ENCODE results near the gene ZNF500. TPM values are rescaled to one million over a fixed set of nuclear protein-coding genes. Genes with fewer than 3 reads are reported as not detected.

Gene ZNF500
- total RNA-seq, 4 donors from 2014 or later: 7.9 to 17.6 (median 12.4) TPM

GRCh38 chr16:4724661-4725270, 42.2 kb downstream of the ZNF500 start:
- no peaks in the 10 kb centered on the region for H3K4me1 ChIP-seq
- peaks cover 67% of the 10 kb centered on the region for H3K36me3 ChIP-seq
- no peak for TF ChIP-seq POLR2AphosphoS5 (IDR thresholded peaks at IDR 0.05)
- TF ChIP-seq EP300 (IDR thresholded peaks at IDR 0.05): no peak
- TF ChIP-seq POLR2A (IDR thresholded peaks at IDR 0.05): no peak
- TF ChIP-seq, protein P1, sequence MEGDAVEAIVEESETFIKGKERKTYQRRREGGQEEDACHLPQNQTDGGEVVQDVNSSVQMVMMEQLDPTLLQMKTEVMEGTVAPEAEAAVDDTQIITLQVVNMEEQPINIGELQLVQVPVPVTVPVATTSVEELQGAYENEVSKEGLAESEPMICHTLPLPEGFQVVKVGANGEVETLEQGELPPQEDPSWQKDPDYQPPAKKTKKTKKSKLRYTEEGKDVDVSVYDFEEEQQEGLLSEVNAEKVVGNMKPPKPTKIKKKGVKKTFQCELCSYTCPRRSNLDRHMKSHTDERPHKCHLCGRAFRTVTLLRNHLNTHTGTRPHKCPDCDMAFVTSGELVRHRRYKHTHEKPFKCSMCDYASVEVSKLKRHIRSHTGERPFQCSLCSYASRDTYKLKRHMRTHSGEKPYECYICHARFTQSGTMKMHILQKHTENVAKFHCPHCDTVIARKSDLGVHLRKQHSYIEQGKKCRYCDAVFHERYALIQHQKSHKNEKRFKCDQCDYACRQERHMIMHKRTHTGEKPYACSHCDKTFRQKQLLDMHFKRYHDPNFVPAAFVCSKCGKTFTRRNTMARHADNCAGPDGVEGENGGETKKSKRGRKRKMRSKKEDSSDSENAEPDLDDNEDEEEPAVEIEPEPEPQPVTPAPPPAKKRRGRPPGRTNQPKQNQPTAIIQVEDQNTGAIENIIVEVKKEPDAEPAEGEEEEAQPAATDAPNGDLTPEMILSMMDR (IDR thresholded peaks at IDR 0.05): no peak
- WGBS: 88% methylated on average over 11 of the region's 11 CpGs
- H3K9me3 ChIP-seq: no peaks in the 10 kb centered on the region
- H3K27me3 ChIP-seq: no peaks in the 10 kb centered on the region
- H3K4me3 ChIP-seq: no peak overlapping the region
- H3K27ac ChIP-seq: no peak overlapping the region
- DNase-seq (ENCODE audit: low spot score in 2 of 2): no peak

- Histone ChIP-seq H3K36me3 (peaks cover 51% of the 10 kb centered on the region), H3K4me1 (no peaks in the 10 kb centered on the region), H3K27me3 (no peaks in the 10 kb centered on the region), H3K27ac (no peak overlapping the region), H3K9me3 (no peaks in the 10 kb centered on the region), H3K4me3 (no peak overlapping the region)
- no peak for DNase-seq (ENCODE audit: low spot score in 2 of 2)
- no peak for TF ChIP-seq POLR2A (IDR thresholded peaks at IDR 0.05)
- TF ChIP-seq EP300 (IDR thresholded peaks at IDR 0.05): no peak
- no peak for TF ChIP-seq POLR2AphosphoS5 (IDR thresholded peaks at IDR 0.05)
- TF ChIP-seq, protein P1 (IDR thresholded peaks at IDR 0.05): no peak
- 96% methylated on average over 14 of the region's 14 CpGs for WGBS
Measured at GRCh38 chr16:4723071-4723767, 43.7 kb downstream of the ZNF500 start.

GRCh38 chr16:4718466-4718865, 48.5 kb downstream of the ZNF500 start:
- DNase-seq (ENCODE audit: low spot score in 2 of 2): no peak
- Histone ChIP-seq H3K36me3 (peaks cover 41% of the 10 kb centered on the region), H3K27me3 (no peaks in the 10 kb centered on the region), H3K9me3 (no peaks in the 10 kb centered on the region), H3K4me1 (no peaks in the 10 kb centered on the region), H3K4me3 (no peak overlapping the region), H3K27ac (no peak overlapping the region)
- WGBS: 64% methylated on average over 5 of the region's 5 CpGs
- TF ChIP-seq POLR2AphosphoS5 (IDR thresholded peaks at IDR 0.05): no peak
- TF ChIP-seq, protein P1 (IDR thresholded peaks at IDR 0.05): no peak
- no peak for TF ChIP-seq POLR2A (IDR thresholded peaks at IDR 0.05)
- no peak for TF ChIP-seq EP300 (IDR thresholded peaks at IDR 0.05)

DNA sequence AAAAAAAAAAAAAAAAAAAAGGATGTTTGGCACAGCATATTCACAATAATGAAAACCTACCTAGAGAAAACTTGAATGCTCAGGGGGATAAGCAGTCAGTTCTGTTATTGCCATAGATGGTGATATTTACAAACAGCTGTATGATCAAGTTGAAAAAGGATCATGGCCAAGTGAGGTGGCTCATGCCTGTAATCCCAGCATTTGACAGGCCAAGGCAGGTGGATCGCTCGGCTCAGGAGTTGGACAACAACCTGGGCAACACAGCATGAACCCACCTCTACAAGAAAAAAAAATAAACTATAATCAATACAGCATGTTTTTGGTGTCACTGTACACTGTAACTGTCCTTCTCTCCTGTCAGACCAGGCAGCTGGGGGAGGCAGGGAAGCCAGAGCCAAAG, 52.0 kb downstream of the ZNF500 start:
- TF ChIP-seq, protein P1 (IDR thresholded peaks at IDR 0.05): no peak
- no peak for TF ChIP-seq POLR2A (IDR thresholded peaks at IDR 0.05)
- TF ChIP-seq EP300 (IDR thresholded peaks at IDR 0.05): no peak
- no peak for TF ChIP-seq POLR2AphosphoS5 (IDR thresholded peaks at IDR 0.05)
- Histone ChIP-seq H3K4me1 (no peaks in the 10 kb centered on the region), H3K9me3 (no peaks in the 10 kb centered on the region), H3K27ac (no peak overlapping the region), H3K27me3 (no peaks in the 10 kb centered on the region), H3K36me3 (peaks cover 37% of the 10 kb centered on the region), H3K4me3 (no peak overlapping the region)
- no peak for DNase-seq (ENCODE audit: low spot score in 2 of 2)
- 91% methylated on average over 2 of the region's 2 CpGs for whole genome bisulfite sequencing

- Histone ChIP-seq H3K4me1 (no peaks in the 10 kb centered on the region), H3K27ac (no peak overlapping the region), H3K36me3 (peaks cover 37% of the 10 kb centered on the region), H3K4me3 (no peak overlapping the region), H3K9me3 (no peaks in the 10 kb centered on the region), H3K27me3 (no peaks in the 10 kb centered on the region)
- DNase-seq (ENCODE audit: low spot score in 2 of 2): no peak
- TF ChIP-seq POLR2AphosphoS5 (IDR thresholded peaks at IDR 0.05): no peak
- TF ChIP-seq POLR2A (IDR thresholded peaks at IDR 0.05): no peak
- TF ChIP-seq, protein P1 (IDR thresholded peaks at IDR 0.05): no peak
- TF ChIP-seq EP300 (IDR thresholded peaks at IDR 0.05): no peak
- WGBS: 91% methylated on average over 16 of the region's 18 CpGs
Measured at GRCh38 chr16:4713663-4714501, 53.1 kb downstream of the ZNF500 start.
